ENCODE measurements around the gene ENC1. TPM values are rescaled to one million over a fixed set of nuclear protein-coding genes. Genes with fewer than 3 reads are reported as not detected.

The ENC1 gene
- total and polyA plus RNA-seq, 10 of the 15 experiments (the other 5 are each of a cell fraction or from before 2014, with no cell fraction given), result 8.2 to 55.5 (median 32.1) TPM

GRCh38 chr5:74632947-74633356 lies 7.6 kb downstream of the ENC1 start (continued):
- TF ChIP-seq POLR2AphosphoS5 (IDR thresholded peaks at IDR 0.05; ENCODE audit: low read length), result no peak
- TF ChIP-seq SIN3A (IDR thresholded peaks at IDR 0.05; ENCODE audit: low read depth, low read length), result no peak
- no peak for TF ChIP-seq ATF3 (IDR thresholded peaks at IDR 0.05; ENCODE audit: borderline replicate concordance, extremely low read depth, low read depth, low read length)
- TF ChIP-seq SMC3 (IDR thresholded peaks at IDR 0.05; ENCODE audit: borderline replicate concordance, low read length), result no peak
- TF ChIP-seq RAD51 (IDR thresholded peaks at IDR 0.05), result no peak
- TF ChIP-seq RBBP5 (conservative IDR thresholded peaks at IDR 0.05), result no peak
- TF ChIP-seq BCLAF1 (IDR thresholded peaks at IDR 0.05), result no peak
- no peak for TF ChIP-seq SUZ12 (IDR thresholded peaks at IDR 0.05; ENCODE audit: unreplicated experiment)
- TF ChIP-seq BMI1 (IDR thresholded peaks at IDR 0.05; ENCODE audit: borderline replicate concordance), result 0 out of 2 replicates have a peak, but pooled peaks have one; percentile 28
- no peak for TF ChIP-seq ZNF24 (IDR thresholded peaks at IDR 0.05)
- peak in 1 of 2 experiments; percentile 56; a peak in 1 of 4 replicates for TF ChIP-seq EP300 (IDR thresholded peaks at IDR 0.05; ENCODE audit: borderline replicate concordance in 1 of 2, control insufficient read depth in 1 of 2, low read depth in 2 of 2, low read length in 2 of 2)
- TF ChIP-seq YY1 (IDR thresholded peaks at IDR 0.05; ENCODE audit: low read depth, low read length), result no peak
- TF ChIP-seq NR2C1 (IDR thresholded peaks at IDR 0.05), result no peak
- no peak for TF ChIP-seq HCFC1 (IDR thresholded peaks at IDR 0.05; ENCODE audit: low read length)
- no peak for TF ChIP-seq PRDM15 (CRISPR knock-in tag; IDR thresholded peaks at IDR 0.05)
- no peak for TF ChIP-seq ZNF592 (IDR thresholded peaks at IDR 0.05)
- no peak for TF ChIP-seq NBN (IDR thresholded peaks at IDR 0.05)
- 0 out of 2 replicates have a peak, but pooled peaks have one; percentile 9 for TF ChIP-seq SMARCA5 (IDR thresholded peaks at IDR 0.05)
- no peak for TF ChIP-seq ZSCAN29 (IDR thresholded peaks at IDR 0.05)
- no peak for TF ChIP-seq CEBPB (IDR thresholded peaks at IDR 0.05; ENCODE audit: borderline replicate concordance in 1 of 2, low read depth in 2 of 2, low read length in 2 of 2)
- TF ChIP-seq GATAD2B (conservative IDR thresholded peaks at IDR 0.05; ENCODE audit: low read depth), result peak; percentile 66; the same call in 1 of the 2 replicates
- no peak for TF ChIP-seq CHD4 (IDR thresholded peaks at IDR 0.05)

Data from GM12878 (cell line).